Neural cell (in vitro differentiated cells): ENCODE results near the gene SVOPL. TPM values are rescaled to one million over a fixed set of nuclear protein-coding genes. Genes with fewer than 3 reads are reported as not detected.

Experiments used
- H2AFZ ChIP-seq: fragments of 200-600, 300-800 bp; sonication (generic), shearing (Covaris generic); 2 replicates; pipeline ENCODE4 v1.6.0; 2014; ENCODE audit warnings: low read depth, mild to moderate bottlenecking, antibody characterized with exemption, low read length, moderate library complexity
- H3F3A ChIP-seq: fragments of 200-600 bp; shearing (Covaris generic); 2 replicates; pipeline ENCODE4 v1.6.1; 2016; ENCODE audit warnings: mild to moderate bottlenecking, moderate library complexity, mixed read lengths, antibody characterized with exemption, low read length; ENCODE audit not compliant: insufficient read depth, poor library complexity, severe bottlenecking
- H3K27ac ChIP-seq: fragments of 200-600, 300-800 bp; sonication (generic), shearing (Covaris generic); 2 replicates; pipeline ENCODE4 v1.5.1; 2014; ENCODE audit warnings: mild to moderate bottlenecking, low read length, moderate library complexity
- H3K27me3 ChIP-seq: fragments of 300-800, 200-600 bp; sonication (generic), shearing (Covaris generic); 2 replicates; pipeline ENCODE4 v1.6.0; 2014; ENCODE audit warnings: mild to moderate bottlenecking, low read depth, low read length, moderate library complexity; ENCODE audit not compliant: insufficient read depth
- H3K36me3 ChIP-seq: fragments of 300-800, 200-600 bp; sonication (generic), shearing (Covaris generic); 2 replicates; pipeline ENCODE4 v1.5.1; 2014; ENCODE audit warnings: mild to moderate bottlenecking, antibody characterized with exemption, low read length, moderate library complexity; ENCODE audit not compliant: insufficient read depth
- H3K4me2 ChIP-seq: fragments of 300-800, 200-600 bp; sonication (generic), shearing (Covaris generic); 2 replicates; pipeline ENCODE4 v1.6.0; 2014; ENCODE audit warnings: mild to moderate bottlenecking, low read length
- H3K4me3 ChIP-seq: fragments of 300-800, 200-600 bp; sonication (generic), shearing (Covaris generic); 2 replicates; pipeline ENCODE4 v1.5.1; 2014; ENCODE audit warnings: mild to moderate bottlenecking, low read length, moderate library complexity
- H3K79me2 ChIP-seq: fragments of 200-600 bp; shearing (Covaris generic); replicated peaks from 2 replicates; pipeline ENCODE4 v1.6.0; 2014; ENCODE audit warnings: mild to moderate bottlenecking, low read length, moderate library complexity; ENCODE audit not compliant: insufficient read depth
- H3K9ac ChIP-seq: fragments of 300-800, 200-600 bp; sonication (generic), shearing (Covaris generic); 2 replicates; pipeline ENCODE4 v1.6.1; 2016; ENCODE audit warnings: mild to moderate bottlenecking, low read length, mixed read lengths
- H3K9me2 ChIP-seq: fragments of 200-600 bp; shearing (Covaris generic); 2 replicates; pipeline ENCODE4 v1.6.1; 2016; ENCODE audit warnings: mild to moderate bottlenecking, low read length, mixed read lengths; ENCODE audit not compliant: insufficient read depth
- H3K9me3 ChIP-seq: fragments of 200-600, 300-800 bp; sonication (generic), shearing (Covaris generic); 2 replicates; pipeline ENCODE4 v1.6.1; 2016; ENCODE audit warnings: mild to moderate bottlenecking, mixed run types, low read length, moderate library complexity, mixed read lengths
- H4K20me1 ChIP-seq: fragments of 200-600 bp; shearing (Covaris generic); 2 replicates; pipeline ENCODE4 v1.6.1; 2016; ENCODE audit warnings: mild to moderate bottlenecking, mixed run types; ENCODE audit not compliant: insufficient read depth
- CTCF ChIP-seq: fragments of 450-650 bp; IDR thresholded peaks from 2 replicates; pipeline ENCODE4 v1.5.1; 2014; ENCODE audit warnings: antibody characterized with exemption, mild to moderate bottlenecking, moderate library complexity; ENCODE audit not compliant: poor library complexity, severe bottlenecking
- EP300 ChIP-seq: fragments of 450-650 bp; conservative IDR thresholded peaks from 2 replicates; pipeline ENCODE4 v1.6.1; 2014; ENCODE audit warnings: antibody characterized with exemption, mild to moderate bottlenecking, moderate library complexity; ENCODE audit not compliant: poor library complexity, severe bottlenecking
- EZH2 ChIP-seq: fragments of 200-600, 300-800 bp; shearing (Covaris generic), sonication (generic); IDR thresholded peaks from 2 replicates; pipeline ENCODE4 v1.6.1; 2014; ENCODE audit warnings: antibody characterized with exemption, low read length, borderline replicate concordance, mild to moderate bottlenecking; ENCODE audit not compliant: insufficient read depth, poor library complexity, severe bottlenecking
- MXI1 ChIP-seq: fragments of 450-650 bp; conservative IDR thresholded peaks from 2 replicates; pipeline ENCODE4 v1.6.1; 2014; ENCODE audit warnings: antibody characterized with exemption, mild to moderate bottlenecking; ENCODE audit not compliant: poor library complexity, severe bottlenecking
- POLR2AphosphoS5 ChIP-seq: IDR thresholded peaks from 2 replicates; pipeline ENCODE4 v1.6.1; 2012
- RAD21 ChIP-seq: fragments of 450-650 bp; conservative IDR thresholded peaks from 2 replicates; pipeline ENCODE4 v1.6.1; 2014; ENCODE audit warnings: antibody characterized with exemption, mild to moderate bottlenecking, moderate library complexity
- REST ChIP-seq: IDR thresholded peaks from 2 replicates; pipeline ENCODE4 v1.6.1; 2012; ENCODE audit warnings: borderline replicate concordance
- SMC3 ChIP-seq: fragments of 450-650 bp; conservative IDR thresholded peaks from 2 replicates; pipeline ENCODE4 v1.6.1; 2014; ENCODE audit warnings: antibody characterized with exemption, mild to moderate bottlenecking, moderate library complexity; ENCODE audit not compliant: poor library complexity
- TAF1 ChIP-seq: IDR thresholded peaks from 2 replicates; pipeline ENCODE4 v1.6.1; 2012; ENCODE audit warnings: low read depth
- polyA plus RNA-seq: library from polyadenylated mRNA; depleted of rRNA; stranded (reverse); fragments of >200 nt; gene quantifications from 2 replicates; pipeline ENCODE4 v1.2.3, GENCODE V29; 2014

SVOPL gene
- polyA plus RNA-seq, 1 donor from 2014 or later = 0.93 TPM

GRCh38 chr7:138741453-138741735 lies 40.2 kb upstream of the SVOPL start:
- Histone ChIP-seq H2AFZ (no peak overlapping the region), H3K9me2 (no peaks in the 10 kb centered on the region)
- no peak for TF ChIP-seq RAD21
- TF ChIP-seq SMC3 = no peak
- TF ChIP-seq EP300 = no peak
- no peak for TF ChIP-seq POLR2AphosphoS5
- TF ChIP-seq REST = no peak
- no peak for TF ChIP-seq CTCF
- TF ChIP-seq TAF1 = no peak
- TF ChIP-seq EZH2 = no peak
- TF ChIP-seq MXI1 = no peak

GRCh38 chr7:138739859-138740258 lies 38.7 kb upstream of the SVOPL start:
- no peaks in the 10 kb centered on the region for H3K9me3 ChIP-seq
- no peaks in the 10 kb centered on the region for H3F3A ChIP-seq
- no peak overlapping the region for H3K27ac ChIP-seq
- H3K79me2 ChIP-seq = no peaks in the 10 kb centered on the region
- H3K4me2 ChIP-seq = no peak overlapping the region
- TF ChIP-seq EZH2 (no peak), REST (no peak), TAF1 (no peak), CTCF (no peak), EP300 (no peak), POLR2AphosphoS5 (no peak), MXI1 (no peak), SMC3 (no peak), RAD21 (no peak)
- H3K4me3 ChIP-seq = no peak overlapping the region
- no peak overlapping the region for H3K9ac ChIP-seq
- no peaks in the 10 kb centered on the region for H4K20me1 ChIP-seq
- H2AFZ ChIP-seq = no peak overlapping the region
- no peaks in the 10 kb centered on the region for H3K36me3 ChIP-seq
- no peaks in the 10 kb centered on the region for H3K9me2 ChIP-seq
- no peaks in the 10 kb centered on the region for H3K27me3 ChIP-seq

More at GRCh38 chr7:138741453-138741735, 40.2 kb upstream of the SVOPL start:
- Histone ChIP-seq H3K79me2 (no peaks in the 10 kb centered on the region), H3F3A (no peaks in the 10 kb centered on the region), H4K20me1 (no peaks in the 10 kb centered on the region), H3K36me3 (no peaks in the 10 kb centered on the region), H3K27me3 (no peaks in the 10 kb centered on the region), H3K9me3 (no peaks in the 10 kb centered on the region), H3K4me2 (no peak overlapping the region), H3K9ac (no peak overlapping the region), H3K4me3 (no peak overlapping the region), H3K27ac (no peak overlapping the region)
